ENCODE results near the gene CELSR1. TPM values are rescaled to one million over a fixed set of nuclear protein-coding genes. Genes with fewer than 3 reads are reported as not detected.

CELSR1 gene
- total RNA-seq, 1 experiment from 2014 or later, result 19.6 TPM

DNA sequence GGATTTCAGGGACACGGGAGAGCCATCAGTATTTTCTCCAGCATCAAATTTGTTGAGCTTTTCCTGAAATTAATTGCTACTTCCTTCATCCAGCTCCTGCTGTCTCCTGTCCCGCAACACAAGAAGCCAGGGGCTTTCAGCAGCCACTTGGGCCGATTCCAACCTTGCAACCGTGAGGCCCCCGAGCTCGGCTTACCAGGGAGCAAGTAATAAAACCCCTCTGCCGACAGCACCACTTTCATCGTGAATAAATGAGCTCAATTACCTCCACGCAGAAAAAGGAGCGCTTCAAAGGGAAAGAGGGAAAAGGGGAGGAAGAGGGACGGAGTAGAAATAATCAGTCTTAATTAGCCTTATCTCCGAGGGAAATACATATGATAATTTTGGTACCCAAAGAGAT is 76.6 kb downstream of the CELSR1 start:
- TF ChIP-seq CBX3 (IDR thresholded peaks at IDR 0.05; ENCODE audit: low read depth) (no peak), SIN3A (IDR thresholded peaks at IDR 0.05; ENCODE audit: low read depth) (no peak), RAD21 (IDR thresholded peaks at IDR 0.05; ENCODE audit: low read depth) (no peak), TCF7L2 (IDR thresholded peaks at IDR 0.05; ENCODE audit: borderline replicate concordance, extremely low read depth, insufficient read depth, insufficient read length) (no peak), SP1 (IDR thresholded peaks at IDR 0.05; ENCODE audit: low read depth) (no peak), POLR2AphosphoS5 (IDR thresholded peaks at IDR 0.05; ENCODE audit: low read depth, low read length) (no peak), POLR2A (IDR thresholded peaks at IDR 0.05; ENCODE audit: borderline replicate concordance, extremely low read depth, insufficient read depth, insufficient read length) (no peak), ELF1 (IDR thresholded peaks at IDR 0.05; ENCODE audit: borderline replicate concordance, low read depth) (no peak), YY1 (IDR thresholded peaks at IDR 0.05; ENCODE audit: extremely low read depth, insufficient replicate concordance, low read depth, low read length) (no peak), EGR1 (IDR thresholded peaks at IDR 0.05; ENCODE audit: low read depth) (no peak), FOSL1 (IDR thresholded peaks at IDR 0.05; ENCODE audit: low read depth) (no peak), CTCF (IDR thresholded peaks at IDR 0.05 in 2 of 3, conservative IDR thresholded peaks at IDR 0.05 in 1 of 3; ENCODE audit: borderline replicate concordance in 1 of 3, insufficient read depth in 1 of 3, low read depth in 2 of 3, low read length in 2 of 3) (no peak), CEBPB (IDR thresholded peaks at IDR 0.05; ENCODE audit: low read depth) (no peak), MAX (IDR thresholded peaks at IDR 0.05) (no peak), ZFX (IDR thresholded peaks at IDR 0.05) (no peak), EZH2phosphoT487 (IDR thresholded peaks at IDR 0.05; ENCODE audit: borderline replicate concordance) (no peak), ATF3 (IDR thresholded peaks at IDR 0.05) (no peak), SRF (IDR thresholded peaks at IDR 0.05; ENCODE audit: low read depth) (no peak)
- TF ChIP-seq, protein P1, sequence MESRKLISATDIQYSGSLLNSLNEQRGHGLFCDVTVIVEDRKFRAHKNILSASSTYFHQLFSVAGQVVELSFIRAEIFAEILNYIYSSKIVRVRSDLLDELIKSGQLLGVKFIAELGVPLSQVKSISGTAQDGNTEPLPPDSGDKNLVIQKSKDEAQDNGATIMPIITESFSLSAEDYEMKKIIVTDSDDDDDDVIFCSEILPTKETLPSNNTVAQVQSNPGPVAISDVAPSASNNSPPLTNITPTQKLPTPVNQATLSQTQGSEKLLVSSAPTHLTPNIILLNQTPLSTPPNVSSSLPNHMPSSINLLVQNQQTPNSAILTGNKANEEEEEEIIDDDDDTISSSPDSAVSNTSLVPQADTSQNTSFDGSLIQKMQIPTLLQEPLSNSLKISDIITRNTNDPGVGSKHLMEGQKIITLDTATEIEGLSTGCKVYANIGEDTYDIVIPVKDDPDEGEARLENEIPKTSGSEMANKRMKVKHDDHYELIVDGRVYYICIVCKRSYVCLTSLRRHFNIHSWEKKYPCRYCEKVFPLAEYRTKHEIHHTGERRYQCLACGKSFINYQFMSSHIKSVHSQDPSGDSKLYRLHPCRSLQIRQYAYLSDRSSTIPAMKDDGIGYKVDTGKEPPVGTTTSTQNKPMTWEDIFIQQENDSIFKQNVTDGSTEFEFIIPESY (IDR thresholded peaks at IDR 0.05; ENCODE audit: extremely low read depth, insufficient replicate concordance, low read length), result no peak
- TF ChIP-seq, protein P2, sequence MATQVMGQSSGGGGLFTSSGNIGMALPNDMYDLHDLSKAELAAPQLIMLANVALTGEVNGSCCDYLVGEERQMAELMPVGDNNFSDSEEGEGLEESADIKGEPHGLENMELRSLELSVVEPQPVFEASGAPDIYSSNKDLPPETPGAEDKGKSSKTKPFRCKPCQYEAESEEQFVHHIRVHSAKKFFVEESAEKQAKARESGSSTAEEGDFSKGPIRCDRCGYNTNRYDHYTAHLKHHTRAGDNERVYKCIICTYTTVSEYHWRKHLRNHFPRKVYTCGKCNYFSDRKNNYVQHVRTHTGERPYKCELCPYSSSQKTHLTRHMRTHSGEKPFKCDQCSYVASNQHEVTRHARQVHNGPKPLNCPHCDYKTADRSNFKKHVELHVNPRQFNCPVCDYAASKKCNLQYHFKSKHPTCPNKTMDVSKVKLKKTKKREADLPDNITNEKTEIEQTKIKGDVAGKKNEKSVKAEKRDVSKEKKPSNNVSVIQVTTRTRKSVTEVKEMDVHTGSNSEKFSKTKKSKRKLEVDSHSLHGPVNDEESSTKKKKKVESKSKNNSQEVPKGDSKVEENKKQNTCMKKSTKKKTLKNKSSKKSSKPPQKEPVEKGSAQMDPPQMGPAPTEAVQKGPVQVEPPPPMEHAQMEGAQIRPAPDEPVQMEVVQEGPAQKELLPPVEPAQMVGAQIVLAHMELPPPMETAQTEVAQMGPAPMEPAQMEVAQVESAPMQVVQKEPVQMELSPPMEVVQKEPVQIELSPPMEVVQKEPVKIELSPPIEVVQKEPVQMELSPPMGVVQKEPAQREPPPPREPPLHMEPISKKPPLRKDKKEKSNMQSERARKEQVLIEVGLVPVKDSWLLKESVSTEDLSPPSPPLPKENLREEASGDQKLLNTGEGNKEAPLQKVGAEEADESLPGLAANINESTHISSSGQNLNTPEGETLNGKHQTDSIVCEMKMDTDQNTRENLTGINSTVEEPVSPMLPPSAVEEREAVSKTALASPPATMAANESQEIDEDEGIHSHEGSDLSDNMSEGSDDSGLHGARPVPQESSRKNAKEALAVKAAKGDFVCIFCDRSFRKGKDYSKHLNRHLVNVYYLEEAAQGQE (IDR thresholded peaks at IDR 0.05; ENCODE audit: low read depth), result no peak
- CTCF ChIA-PET, result no interaction called here
- no peaks in the 10 kb centered on the region for H3K79me2 ChIP-seq (ENCODE audit: insufficient read depth, low read length)

More for the DNA sequence above, 76.6 kb downstream of the CELSR1 start:
- no peak overlapping the region for H3K9ac ChIP-seq (ENCODE audit: low read length)
- BruUV-seq (replicated peaks), result no TSS peak
- RAD21 ChIA-PET (ENCODE audit: low non-redundant PET in 1 of 2, low total read pairs in 2 of 2, uncharacterized antibody in 2 of 2, unreplicated experiment in 2 of 2), result no interaction called here
- H4K20me1 ChIP-seq (ENCODE audit: insufficient read depth), result no peaks in the 10 kb centered on the region
- no peak for ATAC-seq
- POLR2A ChIA-PET, result no interaction called here
- H3K4me2 ChIP-seq (ENCODE audit: low read length), result no peak overlapping the region
- H2AFZ ChIP-seq (ENCODE audit: low read depth, low read length, poor library complexity, severe bottlenecking), result no peak overlapping the region
- no peaks in the 10 kb centered on the region for H3K9me2 ChIP-seq (ENCODE audit: insufficient read depth)
- peaks cover 23 to 78% of the 10 kb centered on the region in 2 experiments for H3K4me1 ChIP-seq (ENCODE audit: control insufficient read depth in 1 of 2, insufficient read depth in 2 of 2, low read length in 2 of 2)
- no peak overlapping the region for H3K4me3 ChIP-seq (replicated peaks in 1 of 2; ENCODE audit: low read depth in 1 of 2, low read length in 2 of 2)
- no peak overlapping the region for H3K27ac ChIP-seq (ENCODE audit: low read depth, low read length)
- no peaks in the 10 kb centered on the region for H3K27me3 ChIP-seq (ENCODE audit: insufficient read depth, low read length)
- intact Hi-C loops (cut with micrococcal nuclease), result no loop called here
- no peak for DNase-seq (ENCODE audit: low read depth, low spot score)
- H3K36me3 ChIP-seq (ENCODE audit: control insufficient read depth in 1 of 2, insufficient read depth in 2 of 2, low read length in 2 of 2), result 0 out of 4 replicates have a peak, but pooled peaks cover 0 to 5% of the 10 kb centered on the region in 2 experiments
- H3K9me3 ChIP-seq (ENCODE audit: control insufficient read depth in 1 of 2, insufficient read depth in 1 of 2, low read depth in 1 of 2, low read length in 2 of 2), result no peaks in the 10 kb centered on the region
